Neural cell (in vitro differentiated cells): ENCODE results near the gene SEC24D.
A peak's percentile ranks its signal among the peaks of the same experiment; 100 is the strongest.

Experiments
- CTCF ChIP-seq: fragments of 450-650 bp; IDR thresholded peaks from 2 replicates; pipeline ENCODE4 v1.5.1; 2014; ENCODE audit warnings: antibody characterized with exemption, mild to moderate bottlenecking, moderate library complexity; ENCODE audit not compliant: poor library complexity, severe bottlenecking
- EZH2 ChIP-seq: fragments of 200-600, 300-800 bp; shearing (Covaris generic), sonication (generic); IDR thresholded peaks from 2 replicates; pipeline ENCODE4 v1.6.1; 2014; ENCODE audit warnings: antibody characterized with exemption, low read length, borderline replicate concordance, mild to moderate bottlenecking; ENCODE audit not compliant: insufficient read depth, poor library complexity, severe bottlenecking
- POLR2AphosphoS5 ChIP-seq: IDR thresholded peaks from 2 replicates; pipeline ENCODE4 v1.6.1; 2012
- REST ChIP-seq: IDR thresholded peaks from 2 replicates; pipeline ENCODE4 v1.6.1; 2012; ENCODE audit warnings: borderline replicate concordance
- SMC3 ChIP-seq: fragments of 450-650 bp; conservative IDR thresholded peaks from 2 replicates; pipeline ENCODE4 v1.6.1; 2014; ENCODE audit warnings: antibody characterized with exemption, mild to moderate bottlenecking, moderate library complexity; ENCODE audit not compliant: poor library complexity
- TAF1 ChIP-seq: IDR thresholded peaks from 2 replicates; pipeline ENCODE4 v1.6.1; 2012; ENCODE audit warnings: low read depth

GRCh38 chr4:118772081-118772766, 63.7 kb downstream of the SEC24D start:
- TF ChIP-seq CTCF (peak; percentile 83), REST (no peak), TAF1 (no peak), POLR2AphosphoS5 (no peak), EZH2 (no peak), SMC3 (peak; percentile 86)
